ENCODE measurements around the gene HPCAL4. TPM values are rescaled to one million over a fixed set of nuclear protein-coding genes. Genes with fewer than 3 reads are reported as not detected.

HPCAL4 gene
- total and polyA plus RNA-seq, 9 of the 15 experiments (the other 6 are each of a cell fraction or from before 2014, with no cell fraction given) = 0.01 to 0.04 (median 0.04) TPM; not detected in 4

DNA sequence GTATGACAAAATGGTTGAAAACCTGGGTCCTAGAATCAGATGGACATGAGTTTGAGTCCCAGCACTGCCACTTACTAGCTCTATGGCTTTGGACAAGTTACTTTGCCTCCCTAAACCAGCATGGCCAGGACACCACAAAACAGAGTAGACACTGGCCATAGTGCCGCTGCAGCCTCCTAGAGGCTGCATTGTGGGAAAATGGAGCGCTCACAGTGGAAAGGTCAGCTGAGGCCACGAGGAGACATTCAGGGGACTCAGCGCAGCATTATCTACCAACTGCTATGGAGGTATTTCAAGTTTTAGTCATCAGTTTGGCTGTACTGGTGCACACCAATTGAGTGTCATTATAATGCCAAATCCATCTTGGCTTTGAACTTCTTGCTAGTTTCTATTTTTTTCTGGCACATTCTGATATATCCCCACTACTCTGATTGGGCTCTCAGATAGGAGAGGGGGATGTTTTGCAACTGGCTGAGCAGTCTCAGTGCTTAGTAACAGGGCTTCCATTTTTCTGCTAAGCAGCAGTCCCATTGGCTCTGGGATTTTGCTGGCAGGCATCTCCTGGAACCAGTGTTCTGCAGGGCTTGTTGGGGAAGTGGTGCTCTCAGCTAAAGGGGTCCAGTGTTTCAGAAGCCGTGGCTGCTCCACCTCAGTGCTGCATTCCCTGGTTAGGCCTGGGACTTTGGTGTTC is 35.5 kb downstream of the HPCAL4 start (continued):
- TF ChIP-seq ZNF696 (CRISPR knock-in tag; conservative IDR thresholded peaks at IDR 0.05) (no peak), NEUROD1 (IDR thresholded peaks at IDR 0.05; ENCODE audit: borderline replicate concordance, low read depth, low read length, partially characterized antibody) (no peak), DACH1 (IDR thresholded peaks at IDR 0.05; ENCODE audit: partially characterized antibody) (no peak), ARHGAP35 (IDR thresholded peaks at IDR 0.05; ENCODE audit: partially characterized antibody) (no peak), JUNB (CRISPR knock-in tag; conservative IDR thresholded peaks at IDR 0.05) (no peak), MCM2 (IDR thresholded peaks at IDR 0.05; ENCODE audit: low read depth) (no peak), HDAC8 (tag; IDR thresholded peaks at IDR 0.05) (no peak), RBBP5 (IDR thresholded peaks at IDR 0.05; ENCODE audit: borderline replicate concordance, insufficient read depth, low read length, poor library complexity, severe bottlenecking) (no peak), ZFX (CRISPR knock-in tag; IDR thresholded peaks at IDR 0.05) (no peak), KLF6 (CRISPR knock-in tag; IDR thresholded peaks at IDR 0.05; ENCODE audit: borderline replicate concordance) (no peak), TRIM28 (IDR thresholded peaks at IDR 0.05) (no peak), NCOA1 (IDR thresholded peaks at IDR 0.05; ENCODE audit: low read depth) (no peak), PHTF2 (CRISPR knock-in tag; IDR thresholded peaks at IDR 0.05) (no peak), MTA3 (IDR thresholded peaks at IDR 0.05; ENCODE audit: borderline replicate concordance) (no peak), ZNF76 (CRISPR knock-in tag; IDR thresholded peaks at IDR 0.05; ENCODE audit: borderline replicate concordance) (no peak), SIRT6 (IDR thresholded peaks at IDR 0.05; ENCODE audit: low read depth, low read length) (no peak), JUND (IDR thresholded peaks at IDR 0.05; ENCODE audit: borderline replicate concordance, low read depth, low read length) (no peak), JUND (tag; IDR thresholded peaks at IDR 0.05; ENCODE audit: borderline replicate concordance, low read depth, low read length) (no peak), MEIS2 (IDR thresholded peaks at IDR 0.05; ENCODE audit: partially characterized antibody) (no peak), YBX1 (IDR thresholded peaks at IDR 0.05) (no peak), RFX1 (IDR thresholded peaks at IDR 0.05) (no peak), NCOA2 (IDR thresholded peaks at IDR 0.05; ENCODE audit: partially characterized antibody in 2 of 2) (no peak), ZNF707 (CRISPR knock-in tag; conservative IDR thresholded peaks at IDR 0.05) (no peak), ZNF41 (CRISPR knock-in tag; conservative IDR thresholded peaks at IDR 0.05) (no peak), PRMT5 (CRISPR knock-in tag; IDR thresholded peaks at IDR 0.05) (no peak), NELFE (IDR thresholded peaks at IDR 0.05; ENCODE audit: insufficient read depth, insufficient read length) (no peak), CEBPB (tag; IDR thresholded peaks at IDR 0.05) (peak; percentile 71), MTF1 (CRISPR knock-in tag; IDR thresholded peaks at IDR 0.05; ENCODE audit: borderline replicate concordance) (no peak)
- TF ChIP-seq, protein P1, sequence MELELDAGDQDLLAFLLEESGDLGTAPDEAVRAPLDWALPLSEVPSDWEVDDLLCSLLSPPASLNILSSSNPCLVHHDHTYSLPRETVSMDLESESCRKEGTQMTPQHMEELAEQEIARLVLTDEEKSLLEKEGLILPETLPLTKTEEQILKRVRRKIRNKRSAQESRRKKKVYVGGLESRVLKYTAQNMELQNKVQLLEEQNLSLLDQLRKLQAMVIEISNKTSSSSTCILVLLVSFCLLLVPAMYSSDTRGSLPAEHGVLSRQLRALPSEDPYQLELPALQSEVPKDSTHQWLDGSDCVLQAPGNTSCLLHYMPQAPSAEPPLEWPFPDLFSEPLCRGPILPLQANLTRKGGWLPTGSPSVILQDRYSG (tag; conservative IDR thresholded peaks at IDR 0.05; ENCODE audit: low read depth) = peak; percentile 21; the same call in 1 of the 2 replicates
- TF ChIP-seq, protein P2, sequence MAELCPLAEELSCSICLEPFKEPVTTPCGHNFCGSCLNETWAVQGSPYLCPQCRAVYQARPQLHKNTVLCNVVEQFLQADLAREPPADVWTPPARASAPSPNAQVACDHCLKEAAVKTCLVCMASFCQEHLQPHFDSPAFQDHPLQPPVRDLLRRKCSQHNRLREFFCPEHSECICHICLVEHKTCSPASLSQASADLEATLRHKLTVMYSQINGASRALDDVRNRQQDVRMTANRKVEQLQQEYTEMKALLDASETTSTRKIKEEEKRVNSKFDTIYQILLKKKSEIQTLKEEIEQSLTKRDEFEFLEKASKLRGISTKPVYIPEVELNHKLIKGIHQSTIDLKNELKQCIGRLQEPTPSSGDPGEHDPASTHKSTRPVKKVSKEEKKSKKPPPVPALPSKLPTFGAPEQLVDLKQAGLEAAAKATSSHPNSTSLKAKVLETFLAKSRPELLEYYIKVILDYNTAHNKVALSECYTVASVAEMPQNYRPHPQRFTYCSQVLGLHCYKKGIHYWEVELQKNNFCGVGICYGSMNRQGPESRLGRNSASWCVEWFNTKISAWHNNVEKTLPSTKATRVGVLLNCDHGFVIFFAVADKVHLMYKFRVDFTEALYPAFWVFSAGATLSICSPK (IDR thresholded peaks at IDR 0.05; ENCODE audit: borderline replicate concordance) = no peak
